Mesenchymal stem cell (in vitro differentiated cells and primary cell): ENCODE measurements around the gene TMEM79.
"Not testable (repeated sequence)": the region's sequence is repeated elsewhere in the genome, so short reads cannot be mapped to it uniquely, and the experiment has no call there.

Experiments
- DNase-seq: peaks from one replicate; pipeline ENCODE4 v3.0.0-alpha.2; 2013
- H2AFZ ChIP-seq: one replicate; pipeline ENCODE4 v1.6.1; 2013; ENCODE audit warnings: low read depth, mild to moderate bottlenecking, control low read depth, inconsistent platforms, low read length, moderate library complexity
- H2AK5ac ChIP-seq: 2 replicates; pipeline ENCODE4 v1.6.1; 2013; ENCODE audit warnings: low read length, moderate library complexity, mild to moderate bottlenecking, inconsistent platforms; ENCODE audit not compliant: severe bottlenecking
- H2BK120ac ChIP-seq: one replicate; pipeline ENCODE4 v1.6.1; 2013; ENCODE audit warnings: low read depth, mild to moderate bottlenecking, inconsistent platforms, low read length, moderate library complexity
- H2BK12ac ChIP-seq, 2 experiments: one replicate each; pipeline ENCODE4 v1.6.1; 2013; ENCODE audit warnings: inconsistent platforms in 2 of 2, low read length in 2 of 2, mild to moderate bottlenecking in 2 of 2, moderate library complexity in 2 of 2, control low read depth in 1 of 2
- H2BK15ac ChIP-seq: one replicate; pipeline ENCODE4 v1.6.1; 2013; ENCODE audit warnings: mild to moderate bottlenecking, low read depth, inconsistent platforms; ENCODE audit not compliant: poor library complexity, severe bottlenecking
- H2BK5ac ChIP-seq: 2 replicates; pipeline ENCODE4 v1.6.1; 2013; ENCODE audit warnings: low read depth, mild to moderate bottlenecking, low read length, control low read depth, inconsistent platforms; ENCODE audit not compliant: poor library complexity, severe bottlenecking
- H3K14ac ChIP-seq, 2 experiments: one replicate each; pipeline ENCODE4 v1.6.1; 2013; ENCODE audit warnings: inconsistent platforms in 2 of 2, low read length in 2 of 2, control low read depth in 1 of 2, mild to moderate bottlenecking in 1 of 2, moderate library complexity in 1 of 2
- H3K18ac ChIP-seq, 2 experiments: one replicate each; pipeline ENCODE4 v1.6.1; 2013; ENCODE audit warnings: inconsistent platforms in 2 of 2, low read length in 2 of 2, control low read depth in 1 of 2, low read depth in 1 of 2, mild to moderate bottlenecking in 1 of 2
- H3K23ac ChIP-seq, 2 experiments: one replicate each; pipeline ENCODE4 v1.6.1; 2013; ENCODE audit warnings: inconsistent platforms in 2 of 2, low read length in 2 of 2, mild to moderate bottlenecking in 2 of 2, moderate library complexity in 2 of 2, control low read depth in 1 of 2
- H3K27ac ChIP-seq: 2 replicates; pipeline ENCODE4 v1.5.1; 2013; ENCODE audit warnings: mild to moderate bottlenecking, moderate library complexity, low read length, control low read depth, inconsistent platforms; ENCODE audit not compliant: poor library complexity, severe bottlenecking
- H3K27me3 ChIP-seq, 2 experiments: 2 replicates each; pipeline versions ENCODE4 v1.6.1 to v1.7.0; 2013; ENCODE audit warnings: low read length in 2 of 2, mild to moderate bottlenecking in 2 of 2, moderate library complexity in 2 of 2, control low read depth in 1 of 2, inconsistent platforms in 1 of 2; ENCODE audit not compliant: control insufficient read depth in 1 of 2, insufficient read depth in 1 of 2
- H3K36me3 ChIP-seq, 2 experiments: 2 replicates each; pipeline versions ENCODE4 v1.6.1 to v1.7.0; 2013; ENCODE audit warnings: low read length in 2 of 2, control low read depth in 1 of 2, inconsistent platforms in 1 of 2, low read depth in 1 of 2, mild to moderate bottlenecking in 1 of 2; ENCODE audit not compliant: insufficient read depth in 2 of 2, control insufficient read depth in 1 of 2
- H3K4ac ChIP-seq, 2 experiments: one replicate each; pipeline ENCODE4 v1.6.1; 2013; ENCODE audit warnings: inconsistent platforms in 2 of 2, low read length in 2 of 2, mild to moderate bottlenecking in 2 of 2, moderate library complexity in 2 of 2, control low read depth in 1 of 2, low read depth in 1 of 2
- H3K4me1 ChIP-seq: 2 replicates; pipeline ENCODE4 v1.6.1; 2013; ENCODE audit warnings: low read depth, low read length, control low read depth; ENCODE audit not compliant: control insufficient read depth, insufficient read depth
- H3K4me2 ChIP-seq: 2 replicates; pipeline ENCODE4 v1.6.1; 2013; ENCODE audit warnings: low read length, mild to moderate bottlenecking, inconsistent platforms; ENCODE audit not compliant: poor library complexity, severe bottlenecking
- H3K4me3 ChIP-seq, 2 experiments: 2 replicates each; pipeline versions ENCODE4 v1.5.1 to v1.7.0; 2013; ENCODE audit warnings: low read length in 2 of 2, mild to moderate bottlenecking in 2 of 2, control low read depth in 1 of 2, low read depth in 1 of 2; ENCODE audit not compliant: insufficient read depth in 1 of 2
- H3K79me1 ChIP-seq: replicated peaks from 2 replicates; pipeline ENCODE4 v1.6.1; 2013; ENCODE audit warnings: mild to moderate bottlenecking, control low read depth, low read length, inconsistent platforms; ENCODE audit not compliant: poor library complexity, severe bottlenecking
- H3K9ac ChIP-seq: 2 replicates; pipeline ENCODE4 v1.7.0; 2013; ENCODE audit warnings: mild to moderate bottlenecking, low read length, moderate library complexity
- H3K9me3 ChIP-seq: 2 replicates; pipeline ENCODE4 v1.7.0; 2013; ENCODE audit warnings: mild to moderate bottlenecking, low read length; ENCODE audit not compliant: control insufficient read depth
- H4K8ac ChIP-seq: one replicate; pipeline ENCODE4 v1.6.1; 2013; ENCODE audit warnings: inconsistent platforms, mild to moderate bottlenecking, low read length, moderate library complexity
- H4K91ac ChIP-seq: one replicate; pipeline ENCODE4 v1.6.1; 2013; ENCODE audit warnings: mild to moderate bottlenecking, low read length, inconsistent platforms
- WGBS: methylation state at CpG from one replicate; pipeline ENCODE4 v1.1.7; 2013; ENCODE audit warnings: mixed read lengths; 5-methylcytosine and 5-hydroxymethylcytosine counted together

Gene TMEM79

GRCh38 chr1:156320560-156320959 is 36.4 kb downstream of the TMEM79 start:
- peaks cover 23% of the 10 kb centered on the region for H3K79me1 ChIP-seq
- no peak overlapping the region for H2BK5ac ChIP-seq
- H3K9me3 ChIP-seq, result no peaks in the 10 kb centered on the region
- no peak overlapping the region for H2AK5ac ChIP-seq
- no peaks in the 10 kb centered on the region for H3K4me1 ChIP-seq
- no peak overlapping the region for H3K9ac ChIP-seq
- H3K4ac ChIP-seq, result no peak overlapping the region
- peaks cover 73 to 89% of the 10 kb centered on the region in 2 experiments for H3K36me3 ChIP-seq
- H2BK12ac ChIP-seq, result no peak overlapping the region
- no peak overlapping the region for H3K14ac ChIP-seq
- H3K4me2 ChIP-seq, result no peak overlapping the region
- DNase-seq, result peak; percentile 20
- no peak overlapping the region for H3K23ac ChIP-seq
- H4K8ac ChIP-seq, result no peak overlapping the region
- H4K91ac ChIP-seq, result no peak overlapping the region
- no peak overlapping the region for H2BK15ac ChIP-seq
- H3K18ac ChIP-seq, result no peak overlapping the region
- no peak overlapping the region for H2BK120ac ChIP-seq
- WGBS, result 69% methylated on average over 2 of the region's 3 CpGs
- H3K27me3 ChIP-seq, result no peaks in the 10 kb centered on the region
- no peak overlapping the region for H2AFZ ChIP-seq
- no peak overlapping the region for H3K4me3 ChIP-seq
- no peak overlapping the region for H3K27ac ChIP-seq

- WGBS, result 94% methylated on average over 7 of the region's 9 CpGs
- DNase-seq, result peak; percentile 26
- not testable (repeated sequence) for H3K27me3 ChIP-seq, H3K4me2 ChIP-seq, H3K9me3 ChIP-seq, H4K8ac ChIP-seq, H3K23ac ChIP-seq, H3K27ac ChIP-seq, H2BK15ac ChIP-seq, H2BK12ac ChIP-seq, H4K91ac ChIP-seq, H3K4me3 ChIP-seq, H3K4me1 ChIP-seq, H2AK5ac ChIP-seq, H3K14ac ChIP-seq, H3K4ac ChIP-seq, H2BK5ac ChIP-seq, H3K18ac ChIP-seq, H3K9ac ChIP-seq, H2AFZ ChIP-seq, H2BK120ac ChIP-seq
- Histone ChIP-seq H3K79me1 (peaks cover 17% of the 10 kb centered on the region), H3K36me3 (peaks cover 65 to 77% of the 10 kb centered on the region in 2 experiments)
Observed at GRCh38 chr1:156323179-156323578, 39.1 kb downstream of the TMEM79 start.

GRCh38 chr1:156336242-156336641 is 52.1 kb downstream of the TMEM79 start:
- H3K79me1 ChIP-seq, result peaks cover 2% of the 10 kb centered on the region
- peaks cover 2% of the 10 kb centered on the region for H3K4me1 ChIP-seq
- no peak overlapping the region for H2BK12ac ChIP-seq
- no peaks in the 10 kb centered on the region for H3K27me3 ChIP-seq
- H3K4me2 ChIP-seq, result peak overlapping the region; percentile 47
- H4K91ac ChIP-seq, result no peak overlapping the region
- H4K8ac ChIP-seq, result no peak overlapping the region
- H2AFZ ChIP-seq, result no peak overlapping the region
- peak overlapping the region; percentile 93 for H3K9ac ChIP-seq
- no peak overlapping the region for H3K18ac ChIP-seq
- H2BK5ac ChIP-seq, result no peak overlapping the region
- H2BK120ac ChIP-seq, result no peak overlapping the region
- H3K14ac ChIP-seq, result no peak overlapping the region
- H3K9me3 ChIP-seq, result no peaks in the 10 kb centered on the region
- H3K4me3 ChIP-seq, result peak overlapping the region in 1 of 2 experiments; percentile 83
- 82% methylated on average over 4 of the region's 4 CpGs for WGBS
- H2BK15ac ChIP-seq, result no peak overlapping the region
- no peak overlapping the region for H3K4ac ChIP-seq
- H3K23ac ChIP-seq, result no peak overlapping the region
- H3K36me3 ChIP-seq, result peaks cover 17 to 44% of the 10 kb centered on the region in 2 experiments
- no peak overlapping the region for H2AK5ac ChIP-seq
- no peak overlapping the region for H3K27ac ChIP-seq
- DNase-seq, result no peak

GRCh38 chr1:156337052-156337887 is 53.1 kb downstream of the TMEM79 start:
- Histone ChIP-seq H3K9me3 (no peaks in the 10 kb centered on the region), H4K8ac (peak overlapping the region; percentile 9), H3K18ac (peak overlapping the region in 1 of 2 experiments; percentile 79), H3K4me2 (peak overlapping the region; percentile 65), H4K91ac (no peak overlapping the region), H3K79me1 (peaks cover 2% of the 10 kb centered on the region), H3K23ac (no peak overlapping the region), H2BK120ac (no peak overlapping the region), H3K9ac (peak overlapping the region; percentile 93), H3K27ac (peak overlapping the region; percentile 76), H3K4me1 (peaks cover 2% of the 10 kb centered on the region), H3K4ac (peak overlapping the region in 1 of 2 experiments; percentile 62), H2BK12ac (no peak overlapping the region), H2AK5ac (no peak overlapping the region), H3K14ac (peak overlapping the region in 1 of 2 experiments; percentile 30), H3K27me3 (no peaks in the 10 kb centered on the region), H2AFZ (no peak overlapping the region), H3K36me3 (peaks cover 9 to 34% of the 10 kb centered on the region in 2 experiments), H3K4me3 (peak overlapping the region; percentile 74 to 83), H2BK5ac (peak overlapping the region; percentile 8), H2BK15ac (no peak overlapping the region)
- WGBS, result 46% methylated on average over 28 of the region's 34 CpGs
- DNase-seq, result peak; percentile 56
